DMS79 (cell line): ENCODE data around the gene COL5A1.
"Not testable (repeated sequence)": the region's sequence is repeated elsewhere in the genome, so short reads cannot be mapped to it uniquely, and the experiment has no call there.

Experiments
- DNase-seq: peaks from one replicate; lab custom pipeline; 2025; lab: John Stamatoyannopoulos, UW

The COL5A1 gene

DNA sequence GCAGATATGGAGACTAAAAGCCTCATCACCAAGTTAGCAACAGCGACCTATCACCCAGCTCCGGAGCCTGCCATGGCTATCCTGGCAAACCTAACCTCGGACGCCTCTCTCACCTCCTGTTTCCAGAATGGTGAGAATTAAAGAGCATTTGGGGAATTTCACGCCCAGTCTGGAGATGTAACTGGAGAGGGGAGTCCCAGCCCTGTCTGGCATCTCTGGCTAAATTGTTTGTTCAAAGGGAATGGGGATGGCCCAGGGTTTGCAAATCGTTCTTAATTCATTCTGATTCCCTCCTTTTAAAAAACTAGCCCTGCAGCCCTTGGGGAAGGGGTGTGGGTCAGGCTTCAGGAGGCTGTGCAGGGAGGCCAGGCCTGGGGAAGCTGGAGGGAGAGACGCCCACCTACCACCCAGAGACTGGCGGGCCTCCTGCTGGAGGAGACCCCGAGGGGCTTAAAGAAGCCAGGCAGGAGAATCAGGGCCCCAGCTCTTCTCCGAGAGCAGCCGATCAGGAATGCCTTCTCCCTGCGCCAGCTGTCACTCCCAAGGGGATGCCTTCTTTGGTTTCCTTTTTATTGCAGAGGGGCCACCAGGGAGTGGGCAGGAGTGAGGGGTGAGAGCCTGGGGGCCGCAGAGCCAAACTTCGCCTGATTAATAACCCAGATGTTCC is 964 bp upstream of the COL5A1 start:
- DNase-seq = no peak

- DNase-seq = no peak
Observed at GRCh38 chr9:134641990-134642384, 384 bp downstream of the COL5A1 start.

DNA sequence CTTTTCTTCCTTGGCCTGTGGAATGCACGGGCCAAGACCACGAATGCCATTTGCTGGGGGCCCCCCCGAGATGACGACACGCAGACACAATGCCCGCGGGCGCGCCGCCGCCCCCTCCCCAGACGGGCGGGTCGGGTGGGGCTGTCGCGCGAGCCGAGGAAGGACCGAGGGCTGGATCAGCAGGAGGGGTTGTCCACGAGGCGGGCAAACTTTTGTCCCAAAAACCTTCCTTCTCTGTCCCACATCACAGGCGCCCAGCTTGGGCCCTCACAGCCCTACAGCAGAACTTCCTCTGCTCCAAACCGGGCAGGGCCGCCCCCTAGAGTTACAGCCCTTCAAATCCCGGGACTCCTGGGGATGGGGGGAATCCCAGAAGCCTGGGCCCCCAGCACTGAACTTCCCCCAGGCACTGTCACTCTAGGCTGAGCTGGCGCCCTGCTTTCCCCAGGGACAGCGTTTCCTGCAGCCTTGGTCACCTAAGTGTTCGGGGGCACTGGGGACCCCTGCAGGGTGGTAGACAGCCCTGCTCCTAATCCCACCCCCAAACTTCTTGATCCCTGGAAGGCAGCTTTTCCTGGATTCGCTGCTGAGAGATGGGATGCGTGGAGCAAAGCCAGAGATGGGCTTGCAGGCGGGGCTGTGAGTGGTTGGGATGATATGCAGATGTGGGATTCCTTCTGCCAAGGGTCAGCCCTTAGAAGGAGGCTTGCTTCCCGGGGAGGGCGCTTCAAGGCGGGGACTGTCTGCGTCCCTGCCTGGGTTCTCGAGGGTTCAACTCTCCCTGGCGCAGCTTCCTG is 980 bp downstream of the COL5A1 start:
- no peak for DNase-seq

DNA sequence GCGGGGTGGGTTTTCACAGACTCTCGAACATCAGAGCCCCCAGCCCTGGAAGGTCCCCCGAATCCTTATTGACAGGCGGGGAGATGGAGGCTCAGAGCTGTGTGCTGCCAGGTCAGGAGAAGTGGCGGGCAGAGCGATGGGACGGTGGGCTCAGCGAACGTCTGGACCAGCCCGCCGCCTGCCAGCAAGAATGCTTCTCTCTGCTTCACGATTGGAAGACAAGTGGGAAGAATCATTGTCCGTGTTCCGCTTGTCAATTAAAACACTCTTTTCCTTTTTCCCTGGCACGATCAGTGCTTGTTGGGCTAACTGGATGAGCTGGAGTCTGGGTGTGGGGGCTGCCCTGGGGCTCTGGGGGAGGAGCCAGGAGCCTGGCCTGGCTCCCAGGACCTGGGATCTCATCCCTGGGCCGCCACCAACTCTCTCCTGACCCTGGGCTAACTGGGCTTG is 1.6 kb downstream of the COL5A1 start:
- peak; percentile 7 for DNase-seq

- DNase-seq = not testable (repeated sequence)
Observed at GRCh38 chr9:134644401-134644724, 2.8 kb downstream of the COL5A1 start.

DNA sequence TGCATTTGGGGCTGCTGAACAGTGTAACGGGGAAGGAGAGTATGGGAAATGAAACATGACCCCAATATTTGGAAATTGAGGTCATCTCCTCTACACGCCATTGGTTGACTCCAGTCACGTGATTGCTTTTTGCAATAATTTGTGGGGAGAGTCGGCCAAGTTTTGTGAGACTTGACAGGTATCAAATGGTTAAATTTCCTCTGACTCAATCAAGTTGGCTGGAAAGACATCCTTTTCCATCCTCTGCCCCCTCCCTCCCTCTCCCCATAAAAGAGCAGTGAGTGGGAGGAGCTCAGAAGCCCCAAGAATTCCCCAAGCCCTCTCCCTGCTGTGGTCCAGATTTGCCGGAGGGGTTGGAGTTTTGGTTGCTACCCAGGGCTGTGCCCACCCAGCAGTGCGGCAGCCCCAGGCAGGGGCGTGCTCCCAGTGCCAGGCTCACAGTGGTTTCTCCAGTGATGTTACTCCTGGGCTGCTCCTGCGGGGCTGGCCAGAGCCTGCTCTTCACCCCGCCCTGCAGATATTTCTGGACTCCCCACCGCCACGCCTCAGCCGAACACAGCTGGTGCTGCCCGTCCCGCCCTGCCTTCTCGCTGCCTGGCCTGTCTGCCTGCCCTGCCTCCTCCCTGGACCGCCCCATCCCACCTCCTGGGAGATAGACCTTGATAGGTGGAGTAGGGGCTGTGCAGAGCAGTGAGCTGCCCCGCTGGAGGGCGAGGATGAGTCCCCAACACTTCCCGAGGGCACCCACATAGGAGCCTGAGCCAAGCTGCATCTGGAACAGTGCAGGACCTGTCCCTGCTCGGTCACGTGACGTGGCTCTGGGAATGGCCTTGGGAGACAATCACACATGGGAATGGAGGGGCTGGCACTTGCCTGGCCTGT is 3.4 kb downstream of the COL5A1 start:
- DNase-seq = peak; percentile 55

- DNase-seq = no peak
Observed at GRCh38 chr9:134645607-134646365, 4.2 kb downstream of the COL5A1 start.

- DNase-seq = no peak
Observed at GRCh38 chr9:134647359-134648080, 5.9 kb downstream of the COL5A1 start.

- DNase-seq = no peak
Observed at GRCh38 chr9:134648701-134649530, 7.3 kb downstream of the COL5A1 start.

DNA sequence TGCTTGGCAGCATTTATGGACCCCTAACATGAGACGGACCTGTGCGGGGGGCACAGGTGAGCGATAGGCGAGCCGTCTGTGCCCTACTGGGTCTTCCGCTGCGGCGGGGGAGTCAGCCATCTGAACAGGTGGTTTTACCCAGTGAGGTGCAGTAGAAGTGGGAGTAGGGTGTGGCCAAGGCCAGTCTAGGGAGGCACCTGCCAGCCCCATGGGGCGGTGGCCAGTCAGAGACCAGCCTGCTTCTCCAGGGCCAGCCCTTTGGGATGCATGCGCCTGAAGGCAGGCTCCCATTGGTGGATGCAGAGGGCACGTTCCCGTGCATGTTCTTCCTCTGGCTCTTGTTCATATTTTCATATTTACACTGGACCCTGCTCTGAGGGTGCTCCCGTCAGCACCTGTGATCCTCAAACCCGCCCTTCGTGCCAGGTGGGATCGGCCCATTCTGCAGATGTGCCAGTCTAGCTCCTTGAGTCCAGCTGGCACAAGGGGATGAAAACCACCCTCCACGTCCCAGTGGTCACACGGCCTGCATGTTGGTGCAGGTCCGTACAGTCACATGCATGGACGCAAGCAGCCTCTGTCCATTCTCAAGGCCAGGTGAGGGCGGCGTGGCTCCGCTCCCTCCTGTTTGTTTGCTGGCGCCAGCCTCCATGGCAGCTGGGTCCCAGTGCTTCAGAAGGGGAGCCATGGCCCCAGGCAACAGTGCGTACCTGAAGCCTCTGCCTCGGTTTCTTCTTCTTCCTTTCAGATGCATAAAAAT is 9.0 kb downstream of the COL5A1 start:
- no peak for DNase-seq

DNA sequence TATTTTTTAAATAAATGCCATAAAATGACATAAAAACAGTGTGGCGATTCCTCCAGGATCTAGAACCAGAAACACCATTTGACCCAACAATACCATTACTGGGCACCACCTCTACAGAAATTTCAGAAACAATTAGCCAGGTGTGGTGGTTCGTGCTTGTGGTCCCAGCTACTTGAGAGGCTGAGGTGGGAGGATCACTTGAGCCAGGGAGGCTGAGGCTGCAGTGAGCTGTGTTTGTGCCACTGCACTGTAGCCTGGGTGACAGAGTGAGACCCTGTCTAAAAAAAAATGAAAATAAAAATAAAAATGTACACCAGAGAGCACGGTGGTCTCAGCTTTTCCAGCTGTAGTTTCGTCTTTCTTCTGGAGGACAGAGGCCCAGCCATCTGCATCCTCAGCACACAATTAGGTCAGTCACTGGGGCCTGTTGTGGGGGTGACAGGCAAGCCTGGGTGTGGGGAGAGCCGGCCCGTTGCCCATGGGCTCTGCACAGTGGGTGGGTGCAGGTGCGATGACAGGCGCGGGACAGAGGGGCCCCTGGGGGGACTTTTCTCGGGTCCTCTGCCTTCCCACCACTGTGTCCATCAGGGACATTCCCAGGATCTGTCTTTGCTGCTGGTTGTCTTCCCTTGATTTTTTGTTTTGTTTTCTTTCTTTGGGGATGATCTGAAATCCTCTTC is 9.8 kb downstream of the COL5A1 start:
- DNase-seq = no peak

DNA sequence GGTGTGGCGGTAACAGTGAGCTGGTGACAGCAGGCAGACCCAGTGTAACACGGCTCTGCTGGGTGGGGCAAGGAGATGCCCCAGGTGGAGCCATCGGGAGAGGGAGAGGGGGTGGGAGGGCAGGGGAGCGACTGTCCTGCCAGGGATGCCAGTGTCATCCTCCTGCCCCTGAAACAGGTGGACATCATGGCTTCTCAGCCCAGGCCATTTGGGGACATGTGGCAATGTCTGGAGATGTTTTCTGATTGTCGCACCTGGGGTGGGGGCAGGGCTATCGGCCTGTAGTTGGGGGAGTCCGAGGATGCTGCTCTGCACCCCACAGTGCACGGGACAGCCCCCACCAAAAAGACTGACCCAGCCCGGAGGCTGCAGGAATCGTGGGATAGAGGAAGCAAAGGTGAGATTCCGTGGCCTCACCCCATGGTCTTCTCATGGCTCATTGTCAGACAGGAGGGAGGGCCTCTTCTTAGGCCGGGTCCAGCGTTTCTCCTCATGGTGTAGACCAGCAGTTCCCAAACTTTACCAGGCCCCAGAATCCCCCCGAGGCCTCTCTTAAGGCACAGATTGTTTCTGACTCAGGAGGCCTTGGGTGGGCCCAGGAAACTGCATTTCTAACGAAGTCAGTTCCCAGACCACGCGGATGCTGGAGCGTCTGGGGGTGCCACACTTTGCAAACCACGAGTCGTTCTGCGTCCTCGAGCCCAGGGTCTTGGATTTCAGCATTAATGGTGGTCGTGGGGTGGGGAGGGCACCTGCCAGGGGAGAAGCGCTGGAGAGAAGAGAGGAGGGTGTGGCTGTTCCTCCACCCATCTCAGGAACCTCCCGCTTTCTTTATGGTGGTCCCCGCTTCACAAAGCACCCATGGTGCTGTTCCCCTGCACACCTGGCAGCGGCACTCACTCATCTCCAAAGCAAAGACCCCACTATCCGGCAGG is 11.0 kb downstream of the COL5A1 start:
- no peak for DNase-seq

- DNase-seq = no peak
Observed at GRCh38 chr9:134653259-134654009, 11.8 kb downstream of the COL5A1 start.

DNA sequence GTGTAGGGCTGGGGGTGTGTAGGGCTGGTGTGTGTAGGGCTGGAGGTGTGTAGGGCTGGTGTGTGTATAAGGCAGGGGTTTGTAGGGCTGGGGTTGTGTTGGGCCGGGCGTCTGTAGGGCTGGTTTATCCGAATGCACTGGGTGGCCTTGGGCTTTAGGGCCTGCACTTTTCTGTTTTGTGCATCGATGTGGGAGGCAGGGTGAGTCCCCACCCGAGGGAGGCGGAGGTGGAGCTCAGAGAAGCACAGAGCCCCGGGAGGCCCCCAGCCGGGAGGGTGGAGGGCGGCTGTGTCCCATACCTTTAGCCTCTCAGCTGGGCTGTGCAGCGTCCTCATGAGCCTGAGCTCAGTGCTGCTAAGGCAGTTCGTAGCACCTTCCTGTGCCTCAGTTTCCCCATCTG is 13.5 kb downstream of the COL5A1 start:
- no peak for DNase-seq

DNA sequence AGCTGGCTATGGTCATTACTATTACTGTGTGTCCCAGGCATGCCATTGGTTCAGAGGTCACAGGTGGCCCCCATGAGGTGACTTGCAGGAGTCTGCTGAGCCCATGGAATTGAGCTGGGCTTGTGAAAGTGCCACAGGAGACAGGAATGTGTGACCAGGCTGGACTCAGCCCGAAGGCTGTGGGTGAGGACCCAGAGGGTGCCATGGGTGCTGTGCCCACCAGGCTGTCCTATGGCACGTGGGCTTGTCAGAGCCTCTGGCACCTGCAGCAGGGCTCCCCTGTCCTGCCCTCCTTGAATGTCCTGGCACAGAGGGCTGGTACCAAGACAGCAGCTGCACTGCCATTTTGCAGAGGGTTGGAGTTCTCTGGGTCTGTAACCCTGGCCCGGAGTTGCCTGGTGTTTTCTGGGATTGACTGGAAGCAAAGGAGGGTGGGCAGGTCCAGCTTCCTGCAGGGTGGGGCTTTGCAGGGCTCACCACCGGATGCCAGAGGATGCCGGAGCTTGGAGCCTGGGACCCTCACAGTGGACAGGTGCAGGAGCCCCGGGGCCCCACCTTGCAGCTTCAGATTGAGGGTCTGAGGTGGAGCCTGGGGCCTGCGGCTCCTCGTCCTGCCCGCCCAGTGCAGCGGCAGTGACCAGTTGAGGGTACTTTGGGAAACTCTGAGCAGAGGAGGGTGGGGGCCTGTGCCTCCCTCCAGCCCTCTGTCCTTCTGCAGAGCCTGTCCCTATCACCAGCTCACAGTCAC is 14.2 kb downstream of the COL5A1 start:
- no peak for DNase-seq

- no peak for DNase-seq
Observed at GRCh38 chr9:134656334-134657006, 14.9 kb downstream of the COL5A1 start.
